Spleen (tissue), 7 donors: ENCODE results near the gene GPR15LG.

Experiments used
- POLR2A ChIP-seq, 3 donors: fragments of 450-650 bp; IDR thresholded peaks; one replicate each; pipeline ENCODE4 v1.5.1; 2017; ENCODE audit warnings: antibody characterized with exemption in 3 of 3, mild to moderate bottlenecking in 1 of 3
- TF ChIP-seq, protein P1 (sequence below), 11 experiments: fragments of 200-600 bp in 7 of 11; fragments of 450-650 bp in 4 of 11; sonication (generic) in 4 of 11; IDR thresholded peaks in 8 of 11; conservative IDR thresholded peaks in 3 of 11; 1 replicate in 7 of 11; 2 replicates in 4 of 11; pipeline versions ENCODE4 v1.4.0 to v1.8.0; 2016 to 2021; ENCODE audit warnings: antibody characterized with exemption in 11 of 11, inconsistent platforms in 4 of 11, mild to moderate bottlenecking in 1 of 11
- donor health status: DM: no; HTN: no; CAD: no; lungs with moderate emphysema.
- donor health status: DM: no; HTN: no; CAD: no.
- donor health status: DM: no; HTN: no; CAD: no.

DNA sequence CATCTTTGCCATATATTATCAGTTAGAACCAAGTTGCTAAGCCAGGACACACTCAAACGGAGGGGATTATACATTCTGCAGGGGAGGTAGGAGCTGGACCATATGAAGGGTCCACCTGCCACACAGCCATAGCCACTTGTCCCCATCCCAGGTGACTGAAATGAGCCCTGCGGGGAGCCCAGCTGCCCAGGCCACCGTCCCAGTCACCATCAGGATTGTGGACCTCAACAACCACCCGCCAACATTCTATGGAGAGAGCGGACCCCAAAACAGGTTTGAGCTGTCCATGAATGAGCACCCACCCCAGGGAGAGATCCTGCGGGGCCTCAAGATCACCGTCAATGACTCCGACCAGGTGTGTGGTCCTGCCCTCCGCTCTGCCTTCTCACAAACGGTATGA lies 34.4 kb downstream of the GPR15LG start:
- TF ChIP-seq, protein P1, sequence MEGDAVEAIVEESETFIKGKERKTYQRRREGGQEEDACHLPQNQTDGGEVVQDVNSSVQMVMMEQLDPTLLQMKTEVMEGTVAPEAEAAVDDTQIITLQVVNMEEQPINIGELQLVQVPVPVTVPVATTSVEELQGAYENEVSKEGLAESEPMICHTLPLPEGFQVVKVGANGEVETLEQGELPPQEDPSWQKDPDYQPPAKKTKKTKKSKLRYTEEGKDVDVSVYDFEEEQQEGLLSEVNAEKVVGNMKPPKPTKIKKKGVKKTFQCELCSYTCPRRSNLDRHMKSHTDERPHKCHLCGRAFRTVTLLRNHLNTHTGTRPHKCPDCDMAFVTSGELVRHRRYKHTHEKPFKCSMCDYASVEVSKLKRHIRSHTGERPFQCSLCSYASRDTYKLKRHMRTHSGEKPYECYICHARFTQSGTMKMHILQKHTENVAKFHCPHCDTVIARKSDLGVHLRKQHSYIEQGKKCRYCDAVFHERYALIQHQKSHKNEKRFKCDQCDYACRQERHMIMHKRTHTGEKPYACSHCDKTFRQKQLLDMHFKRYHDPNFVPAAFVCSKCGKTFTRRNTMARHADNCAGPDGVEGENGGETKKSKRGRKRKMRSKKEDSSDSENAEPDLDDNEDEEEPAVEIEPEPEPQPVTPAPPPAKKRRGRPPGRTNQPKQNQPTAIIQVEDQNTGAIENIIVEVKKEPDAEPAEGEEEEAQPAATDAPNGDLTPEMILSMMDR (IDR thresholded peaks at IDR 0.05 in 8 of 11, conservative IDR thresholded peaks at IDR 0.05 in 3 of 11): no peak
- no peak for TF ChIP-seq POLR2A (IDR thresholded peaks at IDR 0.05)
